SU-DHL-6 (cell line): ENCODE measurements around the gene OR2L3.

Source experiments
- EZH2phosphoT487 ChIP-seq: fragments of 200-600 bp; sonication (generic), shearing (Covaris generic); conservative IDR thresholded peaks from 2 replicates; pipeline ENCODE4 v1.6.1; 2018; ENCODE audit warnings: mild to moderate bottlenecking, antibody characterized with exemption, low read length, moderate library complexity, mixed read lengths
- TF ChIP-seq, protein P1 (sequence below): fragments of 200-600 bp; sonication (generic); IDR thresholded peaks from one replicate; pipeline ENCODE4 v1.5.1; 2017; ENCODE audit warnings: antibody characterized with exemption, mild to moderate bottlenecking, low read length, moderate library complexity; ENCODE audit not compliant: insufficient read depth, poor library complexity, severe bottlenecking

DNA sequence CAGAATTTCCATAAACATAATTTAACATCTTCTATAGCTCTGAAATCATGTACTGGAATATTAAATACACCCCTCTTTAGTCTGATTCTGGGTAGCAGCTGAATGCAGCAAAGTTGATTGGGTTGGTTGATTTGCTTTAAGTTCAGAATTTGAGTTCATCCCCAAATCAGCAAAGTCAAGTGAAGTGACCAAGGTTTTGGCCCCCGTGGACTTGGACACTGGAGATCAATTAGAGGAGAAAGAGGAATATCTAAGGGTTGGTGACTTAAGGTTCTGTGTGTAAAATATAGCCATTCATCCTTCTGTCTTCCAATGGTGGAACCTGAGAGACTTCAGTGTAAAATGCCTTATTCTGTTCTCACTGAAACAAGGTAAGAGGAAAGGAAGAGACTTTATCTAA is 48.2 kb downstream of the OR2L3 start, which contains the start of gene OR2L13:
- TF ChIP-seq, protein P1, sequence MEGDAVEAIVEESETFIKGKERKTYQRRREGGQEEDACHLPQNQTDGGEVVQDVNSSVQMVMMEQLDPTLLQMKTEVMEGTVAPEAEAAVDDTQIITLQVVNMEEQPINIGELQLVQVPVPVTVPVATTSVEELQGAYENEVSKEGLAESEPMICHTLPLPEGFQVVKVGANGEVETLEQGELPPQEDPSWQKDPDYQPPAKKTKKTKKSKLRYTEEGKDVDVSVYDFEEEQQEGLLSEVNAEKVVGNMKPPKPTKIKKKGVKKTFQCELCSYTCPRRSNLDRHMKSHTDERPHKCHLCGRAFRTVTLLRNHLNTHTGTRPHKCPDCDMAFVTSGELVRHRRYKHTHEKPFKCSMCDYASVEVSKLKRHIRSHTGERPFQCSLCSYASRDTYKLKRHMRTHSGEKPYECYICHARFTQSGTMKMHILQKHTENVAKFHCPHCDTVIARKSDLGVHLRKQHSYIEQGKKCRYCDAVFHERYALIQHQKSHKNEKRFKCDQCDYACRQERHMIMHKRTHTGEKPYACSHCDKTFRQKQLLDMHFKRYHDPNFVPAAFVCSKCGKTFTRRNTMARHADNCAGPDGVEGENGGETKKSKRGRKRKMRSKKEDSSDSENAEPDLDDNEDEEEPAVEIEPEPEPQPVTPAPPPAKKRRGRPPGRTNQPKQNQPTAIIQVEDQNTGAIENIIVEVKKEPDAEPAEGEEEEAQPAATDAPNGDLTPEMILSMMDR = no peak
- no peak for TF ChIP-seq EZH2phosphoT487
